ENCODE results near the gene TULP4.

GRCh38 chr6:158374020-158374419 is 61.8 kb downstream of the TULP4 start:
- no peak for TF ChIP-seq CTCF (conservative IDR thresholded peaks at IDR 0.05 in 1 of 2, IDR thresholded peaks at IDR 0.05 in 1 of 2; ENCODE audit: extremely low read depth in 1 of 2, insufficient read depth in 1 of 2, low read depth in 1 of 2, low read length in 2 of 2)
- no peak for TF ChIP-seq EZH2 (IDR thresholded peaks at IDR 0.05; ENCODE audit: borderline replicate concordance, low read length)
